SK-N-SH (cell line): ENCODE measurements around the gene CRELD2.

Experiments used
- ELF1 ChIP-seq: IDR thresholded peaks from 2 replicates; pipeline ENCODE4 v1.4.0; 2012
- EP300 ChIP-seq, 2 experiments: IDR thresholded peaks; 2 replicates each; pipeline versions ENCODE4 v1.4.0 to v1.6.1; 2012; ENCODE audit warnings: borderline replicate concordance in 1 of 2, low read depth in 1 of 2, low read length in 1 of 2
- MEF2A ChIP-seq: IDR thresholded peaks from 2 replicates; pipeline ENCODE4 v1.4.0; 2012; ENCODE audit warnings: low read depth, borderline replicate concordance
- MXI1 ChIP-seq: IDR thresholded peaks from 2 replicates; pipeline ENCODE4 v1.6.1; 2012; ENCODE audit warnings: mild to moderate bottlenecking, low read depth, low read length, improper control_type of control experiment
- POLR2AphosphoS5 ChIP-seq: IDR thresholded peaks from 2 replicates; pipeline ENCODE4 v1.6.1; 2012; ENCODE audit warnings: low read depth, low read length
- RAD21 ChIP-seq: IDR thresholded peaks from 2 replicates; pipeline ENCODE4 v1.6.1; 2012; ENCODE audit warnings: mild to moderate bottlenecking, low read length
- RFX5 ChIP-seq: IDR thresholded peaks from 2 replicates; pipeline ENCODE4 v1.6.1; 2012; ENCODE audit warnings: mild to moderate bottlenecking, improper control_type of control experiment, low read length
- SMC3 ChIP-seq: IDR thresholded peaks from 2 replicates; pipeline ENCODE4 v1.6.1; 2012; ENCODE audit warnings: low read depth, low read length, improper control_type of control experiment
- TAF1 ChIP-seq: IDR thresholded peaks from 2 replicates; pipeline ENCODE4 v1.6.1; 2012; ENCODE audit warnings: low read depth, mild to moderate bottlenecking, low read length, moderate library complexity, borderline replicate concordance
- TF ChIP-seq, protein P1 (sequence below): fragments of 200-600 bp; sonication (generic); IDR thresholded peaks from 2 replicates; pipeline ENCODE4 v1.6.1; 2017; ENCODE audit warnings: antibody characterized with exemption, mild to moderate bottlenecking, moderate library complexity
- TF ChIP-seq, protein P2 (sequence below): fragments of 150-350 bp; IDR thresholded peaks from 2 replicates; pipeline ENCODE4 v1.6.1; 2017; ENCODE audit warnings: antibody characterized with exemption, low read length, low read depth, borderline replicate concordance
- TF ChIP-seq, protein P3 (sequence below): IDR thresholded peaks from 2 replicates; pipeline ENCODE4 v1.4.0; 2012; ENCODE audit warnings: low read depth

DNA sequence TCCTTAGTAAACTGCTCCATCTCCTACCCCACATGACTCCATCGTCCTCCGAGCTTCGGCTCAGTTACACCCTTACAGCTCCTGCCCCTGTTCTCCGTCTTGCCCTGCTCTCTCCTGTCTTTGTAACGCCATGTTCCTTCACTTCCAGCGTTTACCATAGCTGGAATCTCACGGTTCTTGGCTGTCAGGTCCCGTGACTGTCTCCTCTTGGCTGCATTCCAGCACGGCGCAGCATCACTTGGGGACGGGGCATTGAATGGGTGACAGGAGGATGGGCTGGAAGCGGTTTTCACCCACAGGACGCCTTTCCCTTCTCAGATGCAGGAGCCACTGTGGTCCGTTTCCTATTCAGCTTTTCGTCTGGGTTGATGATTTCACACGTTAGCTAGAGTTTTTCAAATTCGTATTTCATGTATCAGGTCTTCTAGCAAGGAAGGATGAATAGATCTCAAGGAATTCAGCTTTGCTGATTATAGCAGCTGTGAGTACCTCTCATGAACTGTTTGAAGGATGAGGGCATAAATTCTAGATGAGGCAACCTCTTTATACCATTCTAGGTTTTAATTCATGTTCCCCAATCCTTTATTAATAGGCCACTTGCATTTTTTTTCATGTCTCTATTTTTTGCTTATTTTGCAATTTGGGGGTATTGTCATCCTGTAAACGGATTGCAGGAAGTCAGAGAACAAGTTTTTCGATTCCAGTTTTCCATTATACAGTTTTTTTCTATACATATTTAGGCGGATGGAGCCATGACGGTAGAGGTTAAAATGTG lies 35.7 kb upstream of the CRELD2 start:
- no peak for TF ChIP-seq RAD21
- TF ChIP-seq TAF1: no peak
- TF ChIP-seq, protein P1, sequence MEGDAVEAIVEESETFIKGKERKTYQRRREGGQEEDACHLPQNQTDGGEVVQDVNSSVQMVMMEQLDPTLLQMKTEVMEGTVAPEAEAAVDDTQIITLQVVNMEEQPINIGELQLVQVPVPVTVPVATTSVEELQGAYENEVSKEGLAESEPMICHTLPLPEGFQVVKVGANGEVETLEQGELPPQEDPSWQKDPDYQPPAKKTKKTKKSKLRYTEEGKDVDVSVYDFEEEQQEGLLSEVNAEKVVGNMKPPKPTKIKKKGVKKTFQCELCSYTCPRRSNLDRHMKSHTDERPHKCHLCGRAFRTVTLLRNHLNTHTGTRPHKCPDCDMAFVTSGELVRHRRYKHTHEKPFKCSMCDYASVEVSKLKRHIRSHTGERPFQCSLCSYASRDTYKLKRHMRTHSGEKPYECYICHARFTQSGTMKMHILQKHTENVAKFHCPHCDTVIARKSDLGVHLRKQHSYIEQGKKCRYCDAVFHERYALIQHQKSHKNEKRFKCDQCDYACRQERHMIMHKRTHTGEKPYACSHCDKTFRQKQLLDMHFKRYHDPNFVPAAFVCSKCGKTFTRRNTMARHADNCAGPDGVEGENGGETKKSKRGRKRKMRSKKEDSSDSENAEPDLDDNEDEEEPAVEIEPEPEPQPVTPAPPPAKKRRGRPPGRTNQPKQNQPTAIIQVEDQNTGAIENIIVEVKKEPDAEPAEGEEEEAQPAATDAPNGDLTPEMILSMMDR: no peak
- TF ChIP-seq SMC3: no peak
- no peak for TF ChIP-seq POLR2AphosphoS5
- TF ChIP-seq EP300 (IDR thresholded peaks at IDR 0.05; ENCODE audit: borderline replicate concordance in 1 of 2, low read depth in 1 of 2, low read length in 1 of 2): no peak
- TF ChIP-seq ELF1: no peak
- TF ChIP-seq, protein P2, sequence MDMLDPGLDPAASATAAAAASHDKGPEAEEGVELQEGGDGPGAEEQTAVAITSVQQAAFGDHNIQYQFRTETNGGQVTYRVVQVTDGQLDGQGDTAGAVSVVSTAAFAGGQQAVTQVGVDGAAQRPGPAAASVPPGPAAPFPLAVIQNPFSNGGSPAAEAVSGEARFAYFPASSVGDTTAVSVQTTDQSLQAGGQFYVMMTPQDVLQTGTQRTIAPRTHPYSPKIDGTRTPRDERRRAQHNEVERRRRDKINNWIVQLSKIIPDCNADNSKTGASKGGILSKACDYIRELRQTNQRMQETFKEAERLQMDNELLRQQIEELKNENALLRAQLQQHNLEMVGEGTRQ: no peak
- TF ChIP-seq MXI1: no peak
- TF ChIP-seq RFX5: no peak
- TF ChIP-seq, protein P3, sequence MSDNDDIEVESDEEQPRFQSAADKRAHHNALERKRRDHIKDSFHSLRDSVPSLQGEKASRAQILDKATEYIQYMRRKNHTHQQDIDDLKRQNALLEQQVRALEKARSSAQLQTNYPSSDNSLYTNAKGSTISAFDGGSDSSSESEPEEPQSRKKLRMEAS: no peak
- TF ChIP-seq MEF2A: no peak
